K562 (cell line): ENCODE measurements around the gene SLC5A10. TPM values are rescaled to one million over a fixed set of nuclear protein-coding genes. Genes with fewer than 3 reads are reported as not detected.

Experiments used
- polyA plus RNA-seq, 8 experiments: library from polyadenylated mRNA; depleted of rRNA in 4 of 8; stranded (reverse) in 5 of 8; unstranded in 3 of 8; fragments of >200 nt; fragmentation: Nextera tagmentation in 2 of 8; fragmentation: Illumina TruSeq in 1 of 8; extraction: Ambion mirVana in 2 of 8; extraction: Trizol in 1 of 8; gene quantifications; 2 replicates each; pipeline versions ENCODE4 v1.2.1 to v1.2.3, GENCODE V29; 2011 to 2014; ENCODE audit warnings: inconsistent platforms in 1 of 8, missing spikeins in 1 of 8
- total RNA-seq, 7 experiments: library from RNA; depleted of rRNA in 6 of 7; stranded (reverse); fragments of >200 nt in 6 of 7; fragmentation: Illumina TruSeq in 2 of 7; extraction: Trizol in 2 of 7; gene quantifications; 2 replicates each; pipeline versions ENCODE4 v1.2.1 to v1.2.3, GENCODE V29; 2011 to 2021; ENCODE audit warnings: low replicate concordance in 1 of 7
- TF ChIP-seq, protein P1 (sequence below): fragments of 450-650 bp; IDR thresholded peaks from 2 replicates; pipeline ENCODE4 v1.6.1; 2016; ENCODE audit warnings: mild to moderate bottlenecking, moderate library complexity

The SLC5A10 gene
- total and polyA plus RNA-seq, 9 of the 15 experiments (the other 6 are each of a cell fraction or from before 2014, with no cell fraction given), result 0.03 to 0.09 (median 0.03) TPM; not detected in 5

GRCh38 chr17:18910881-18911280 lies 41.1 kb upstream of the SLC5A10 start (continued):
- TF ChIP-seq, protein P1, sequence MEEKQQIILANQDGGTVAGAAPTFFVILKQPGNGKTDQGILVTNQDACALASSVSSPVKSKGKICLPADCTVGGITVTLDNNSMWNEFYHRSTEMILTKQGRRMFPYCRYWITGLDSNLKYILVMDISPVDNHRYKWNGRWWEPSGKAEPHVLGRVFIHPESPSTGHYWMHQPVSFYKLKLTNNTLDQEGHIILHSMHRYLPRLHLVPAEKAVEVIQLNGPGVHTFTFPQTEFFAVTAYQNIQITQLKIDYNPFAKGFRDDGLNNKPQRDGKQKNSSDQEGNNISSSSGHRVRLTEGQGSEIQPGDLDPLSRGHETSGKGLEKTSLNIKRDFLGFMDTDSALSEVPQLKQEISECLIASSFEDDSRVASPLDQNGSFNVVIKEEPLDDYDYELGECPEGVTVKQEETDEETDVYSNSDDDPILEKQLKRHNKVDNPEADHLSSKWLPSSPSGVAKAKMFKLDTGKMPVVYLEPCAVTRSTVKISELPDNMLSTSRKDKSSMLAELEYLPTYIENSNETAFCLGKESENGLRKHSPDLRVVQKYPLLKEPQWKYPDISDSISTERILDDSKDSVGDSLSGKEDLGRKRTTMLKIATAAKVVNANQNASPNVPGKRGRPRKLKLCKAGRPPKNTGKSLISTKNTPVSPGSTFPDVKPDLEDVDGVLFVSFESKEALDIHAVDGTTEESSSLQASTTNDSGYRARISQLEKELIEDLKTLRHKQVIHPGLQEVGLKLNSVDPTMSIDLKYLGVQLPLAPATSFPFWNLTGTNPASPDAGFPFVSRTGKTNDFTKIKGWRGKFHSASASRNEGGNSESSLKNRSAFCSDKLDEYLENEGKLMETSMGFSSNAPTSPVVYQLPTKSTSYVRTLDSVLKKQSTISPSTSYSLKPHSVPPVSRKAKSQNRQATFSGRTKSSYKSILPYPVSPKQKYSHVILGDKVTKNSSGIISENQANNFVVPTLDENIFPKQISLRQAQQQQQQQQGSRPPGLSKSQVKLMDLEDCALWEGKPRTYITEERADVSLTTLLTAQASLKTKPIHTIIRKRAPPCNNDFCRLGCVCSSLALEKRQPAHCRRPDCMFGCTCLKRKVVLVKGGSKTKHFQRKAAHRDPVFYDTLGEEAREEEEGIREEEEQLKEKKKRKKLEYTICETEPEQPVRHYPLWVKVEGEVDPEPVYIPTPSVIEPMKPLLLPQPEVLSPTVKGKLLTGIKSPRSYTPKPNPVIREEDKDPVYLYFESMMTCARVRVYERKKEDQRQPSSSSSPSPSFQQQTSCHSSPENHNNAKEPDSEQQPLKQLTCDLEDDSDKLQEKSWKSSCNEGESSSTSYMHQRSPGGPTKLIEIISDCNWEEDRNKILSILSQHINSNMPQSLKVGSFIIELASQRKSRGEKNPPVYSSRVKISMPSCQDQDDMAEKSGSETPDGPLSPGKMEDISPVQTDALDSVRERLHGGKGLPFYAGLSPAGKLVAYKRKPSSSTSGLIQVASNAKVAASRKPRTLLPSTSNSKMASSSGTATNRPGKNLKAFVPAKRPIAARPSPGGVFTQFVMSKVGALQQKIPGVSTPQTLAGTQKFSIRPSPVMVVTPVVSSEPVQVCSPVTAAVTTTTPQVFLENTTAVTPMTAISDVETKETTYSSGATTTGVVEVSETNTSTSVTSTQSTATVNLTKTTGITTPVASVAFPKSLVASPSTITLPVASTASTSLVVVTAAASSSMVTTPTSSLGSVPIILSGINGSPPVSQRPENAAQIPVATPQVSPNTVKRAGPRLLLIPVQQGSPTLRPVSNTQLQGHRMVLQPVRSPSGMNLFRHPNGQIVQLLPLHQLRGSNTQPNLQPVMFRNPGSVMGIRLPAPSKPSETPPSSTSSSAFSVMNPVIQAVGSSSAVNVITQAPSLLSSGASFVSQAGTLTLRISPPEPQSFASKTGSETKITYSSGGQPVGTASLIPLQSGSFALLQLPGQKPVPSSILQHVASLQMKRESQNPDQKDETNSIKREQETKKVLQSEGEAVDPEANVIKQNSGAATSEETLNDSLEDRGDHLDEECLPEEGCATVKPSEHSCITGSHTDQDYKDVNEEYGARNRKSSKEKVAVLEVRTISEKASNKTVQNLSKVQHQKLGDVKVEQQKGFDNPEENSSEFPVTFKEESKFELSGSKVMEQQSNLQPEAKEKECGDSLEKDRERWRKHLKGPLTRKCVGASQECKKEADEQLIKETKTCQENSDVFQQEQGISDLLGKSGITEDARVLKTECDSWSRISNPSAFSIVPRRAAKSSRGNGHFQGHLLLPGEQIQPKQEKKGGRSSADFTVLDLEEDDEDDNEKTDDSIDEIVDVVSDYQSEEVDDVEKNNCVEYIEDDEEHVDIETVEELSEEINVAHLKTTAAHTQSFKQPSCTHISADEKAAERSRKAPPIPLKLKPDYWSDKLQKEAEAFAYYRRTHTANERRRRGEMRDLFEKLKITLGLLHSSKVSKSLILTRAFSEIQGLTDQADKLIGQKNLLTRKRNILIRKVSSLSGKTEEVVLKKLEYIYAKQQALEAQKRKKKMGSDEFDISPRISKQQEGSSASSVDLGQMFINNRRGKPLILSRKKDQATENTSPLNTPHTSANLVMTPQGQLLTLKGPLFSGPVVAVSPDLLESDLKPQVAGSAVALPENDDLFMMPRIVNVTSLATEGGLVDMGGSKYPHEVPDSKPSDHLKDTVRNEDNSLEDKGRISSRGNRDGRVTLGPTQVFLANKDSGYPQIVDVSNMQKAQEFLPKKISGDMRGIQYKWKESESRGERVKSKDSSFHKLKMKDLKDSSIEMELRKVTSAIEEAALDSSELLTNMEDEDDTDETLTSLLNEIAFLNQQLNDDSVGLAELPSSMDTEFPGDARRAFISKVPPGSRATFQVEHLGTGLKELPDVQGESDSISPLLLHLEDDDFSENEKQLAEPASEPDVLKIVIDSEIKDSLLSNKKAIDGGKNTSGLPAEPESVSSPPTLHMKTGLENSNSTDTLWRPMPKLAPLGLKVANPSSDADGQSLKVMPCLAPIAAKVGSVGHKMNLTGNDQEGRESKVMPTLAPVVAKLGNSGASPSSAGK, result no peak
